HCT116 (cell line): ENCODE measurements around the gene AMPD3. TPM values are rescaled to one million over a fixed set of nuclear protein-coding genes. Genes with fewer than 3 reads are reported as not detected.

Experiments used
- ATAC-seq: fragments of 200-7000 bp; cut with Tn5 transposase; 2 replicates; pipeline ENCODE4 v1.9.1; 2020; ENCODE audit warnings: mild to moderate bottlenecking, moderate library complexity
- BruUV-seq: library from RNA; stranded (reverse); fragments of 400-500 nt; replicated peaks from 2 replicates; lab custom pipeline; 2021; lab: Mats Ljungman, UMichigan
- CTCF ChIA-PET: fragments of 300-600 bp; sonication (Branson Sonifier 250); formaldehyde crosslinking; loops from one replicate; lab custom pipeline; 2021; ENCODE audit warnings: antibody characterized with exemption; lab: Charles Lee
- POLR2A ChIA-PET: fragments of 300-600, 350-600 bp; sonication (Branson Sonifier 250); formaldehyde crosslinking; loops from one replicate; lab custom pipeline; 2021; ENCODE audit warnings: antibody characterized with exemption; lab: Charles Lee
- RAD21 ChIA-PET, 2 experiments: fragments of 300-600 bp; sonication (Branson Sonifier 250); formaldehyde crosslinking; loops; one replicate each; lab custom pipeline; 2023; ENCODE audit warnings: low total read pairs in 2 of 2; ENCODE audit not compliant: uncharacterized antibody in 2 of 2, unreplicated experiment in 2 of 2, low non-redundant PET in 1 of 2; lab: Charles Lee
- DNase-seq: peaks from one replicate; pipeline ENCODE4 v3.0.0-alpha.2; 2010; ENCODE audit warnings: low read depth, low spot score
- H2AFZ ChIP-seq: fragments of 200-600 bp; shearing (Covaris generic), sonication (generic); 2 replicates; pipeline ENCODE4 v1.6.1; 2017; ENCODE audit warnings: low read depth, mixed run types, mixed read lengths, antibody characterized with exemption, low read length; ENCODE audit not compliant: poor library complexity, severe bottlenecking
- H3K27ac ChIP-seq: 2 replicates; pipeline ENCODE4 v1.5.1; 2012; ENCODE audit warnings: low read depth, low read length
- H3K27me3 ChIP-seq: fragments of 200-600 bp; sonication (generic); 2 replicates; pipeline ENCODE4 v1.6.1; 2016; ENCODE audit warnings: mixed run types, low read length, mixed read lengths; ENCODE audit not compliant: insufficient read depth
- H3K36me3 ChIP-seq, 2 experiments: fragments of 200-500 bp in 1 of 2; fragments of 200-600 bp in 1 of 2; sonication (Bioruptor generic) in 1 of 2; sonication (generic) in 1 of 2; 2 replicates each; pipeline versions ENCODE4 v1.5.1 to v1.6.1; 2014 to 2016; ENCODE audit warnings: low read length in 2 of 2, inconsistent platforms in 1 of 2, mixed read lengths in 1 of 2, mixed run types in 1 of 2; ENCODE audit not compliant: insufficient read depth in 2 of 2, control insufficient read depth in 1 of 2
- H3K4me1 ChIP-seq, 2 experiments: fragments of 200-600 bp in 1 of 2; sonication (generic) in 1 of 2; 2 replicates each; pipeline versions ENCODE4 v1.5.1 to v1.6.1; 2012 to 2017; ENCODE audit warnings: low read length in 2 of 2, inconsistent platforms in 1 of 2, mild to moderate bottlenecking in 1 of 2, mixed read lengths in 1 of 2, mixed run types in 1 of 2, moderate library complexity in 1 of 2; ENCODE audit not compliant: insufficient read depth in 2 of 2, control insufficient read depth in 1 of 2
- H3K4me2 ChIP-seq: fragments of 200-600 bp; sonication (generic); 2 replicates; pipeline ENCODE4 v1.6.1; 2017; ENCODE audit warnings: mixed run types, low read length, mixed read lengths
- H3K4me3 ChIP-seq, 2 experiments: fragments of 200-600 bp in 1 of 2; sonication (generic) in 1 of 2; replicated peaks in 1 of 2; 2 replicates each; pipeline ENCODE4 v1.5.1; 2011 to 2016; ENCODE audit warnings: low read length in 2 of 2, control low read depth in 1 of 2, low read depth in 1 of 2, mild to moderate bottlenecking in 1 of 2, mixed read lengths in 1 of 2, mixed run types in 1 of 2
- H3K79me2 ChIP-seq: fragments of 200-600 bp; sonication (generic); 2 replicates; pipeline ENCODE4 v1.6.1; 2017; ENCODE audit warnings: mild to moderate bottlenecking, mixed run types, low read length, moderate library complexity, mixed read lengths; ENCODE audit not compliant: insufficient read depth
- H3K9ac ChIP-seq: fragments of 200-600 bp; sonication (generic); 2 replicates; pipeline ENCODE4 v1.6.1; 2016; ENCODE audit warnings: low read length, mixed read lengths
- H3K9me2 ChIP-seq: fragments of 200-600 bp; sonication (generic), shearing (Covaris generic); 2 replicates; pipeline ENCODE4 v1.6.1; 2017; ENCODE audit warnings: mixed run types, mild to moderate bottlenecking, moderate library complexity; ENCODE audit not compliant: insufficient read depth
- H3K9me3 ChIP-seq, 2 experiments: fragments of 200-500 bp in 1 of 2; fragments of 200-600 bp in 1 of 2; sonication (Bioruptor generic) in 1 of 2; sonication (generic) in 1 of 2; 2 replicates each; pipeline ENCODE4 v1.6.1; 2014 to 2017; ENCODE audit warnings: low read length in 2 of 2, mixed read lengths in 2 of 2, inconsistent platforms in 1 of 2, low read depth in 1 of 2, mild to moderate bottlenecking in 1 of 2, mixed run types in 1 of 2, moderate library complexity in 1 of 2; ENCODE audit not compliant: control insufficient read depth in 1 of 2, insufficient read depth in 1 of 2
- H4K20me1 ChIP-seq: fragments of 200-600 bp; sonication (generic), shearing (Covaris generic); 2 replicates; pipeline ENCODE4 v1.6.1; 2017; ENCODE audit warnings: mixed run types, mild to moderate bottlenecking, moderate library complexity; ENCODE audit not compliant: insufficient read depth
- ATF3 ChIP-seq: IDR thresholded peaks from 2 replicates; pipeline ENCODE4 v1.6.1; 2012
- CBX3 ChIP-seq: IDR thresholded peaks from 2 replicates; pipeline ENCODE4 v1.6.1; 2012; ENCODE audit warnings: low read depth
- CTCF ChIP-seq, 3 experiments: fragments of 200-600 bp in 1 of 3; sonication (generic) in 1 of 3; IDR thresholded peaks in 2 of 3; conservative IDR thresholded peaks in 1 of 3; 2 replicates each; pipeline ENCODE4 v1.5.1; 2012 to 2017; ENCODE audit warnings: low read depth in 2 of 3, low read length in 2 of 3, antibody characterized with exemption in 1 of 3, borderline replicate concordance in 1 of 3, control low read depth in 1 of 3, mild to moderate bottlenecking in 1 of 3, mixed read lengths in 1 of 3, mixed run types in 1 of 3, moderate library complexity in 1 of 3; ENCODE audit not compliant: insufficient read depth in 1 of 3
- EGR1 ChIP-seq: IDR thresholded peaks from 2 replicates; pipeline ENCODE4 v1.6.1; 2012; ENCODE audit warnings: low read depth
- EZH2 ChIP-seq: fragments of 200-600 bp; sonication (generic); IDR thresholded peaks from 2 replicates; pipeline ENCODE4 v1.6.1; 2017; ENCODE audit warnings: antibody characterized with exemption, mixed run types
- EZH2phosphoT487 ChIP-seq: fragments of 200-600 bp; IDR thresholded peaks from 2 replicates; pipeline ENCODE4 v1.6.1; 2018; ENCODE audit warnings: antibody characterized with exemption, borderline replicate concordance
- POLR2A ChIP-seq: IDR thresholded peaks from 2 replicates; pipeline ENCODE4 v1.7.0; 2011; ENCODE audit warnings: borderline replicate concordance; ENCODE audit not compliant: insufficient read depth, insufficient read length; ENCODE audit errors: extremely low read depth
- POLR2AphosphoS5 ChIP-seq: IDR thresholded peaks from 2 replicates; pipeline ENCODE4 v1.6.1; 2011; ENCODE audit warnings: mild to moderate bottlenecking, low read depth, low read length, moderate library complexity
- RAD21 ChIP-seq: IDR thresholded peaks from 2 replicates; pipeline ENCODE4 v1.6.1; 2012; ENCODE audit warnings: low read depth, mild to moderate bottlenecking
- REST ChIP-seq: IDR thresholded peaks from 2 replicates; pipeline ENCODE4 v1.6.1; 2012; ENCODE audit warnings: low read depth
- SIN3A ChIP-seq: IDR thresholded peaks from 2 replicates; pipeline ENCODE4 v1.6.1; 2012; ENCODE audit warnings: low read depth
- SP1 ChIP-seq: IDR thresholded peaks from 2 replicates; pipeline ENCODE4 v1.6.1; 2012; ENCODE audit warnings: low read depth
- YY1 ChIP-seq: IDR thresholded peaks from 2 replicates; pipeline ENCODE4 v1.6.1; 2011; ENCODE audit warnings: low read length, low read depth, moderate library complexity, mild to moderate bottlenecking; ENCODE audit not compliant: insufficient replicate concordance; ENCODE audit errors: extremely low read depth
- ZBTB33 ChIP-seq: IDR thresholded peaks from 2 replicates; pipeline ENCODE4 v1.6.1; 2011; ENCODE audit warnings: mild to moderate bottlenecking, low read length, moderate library complexity; ENCODE audit not compliant: insufficient replicate concordance; ENCODE audit errors: extremely low read depth
- ZFX ChIP-seq: fragments of 450-650 bp; IDR thresholded peaks from 2 replicates; pipeline ENCODE4 v1.6.1; 2017
- ZNF274 ChIP-seq: fragments of 200-500 bp; sonication (Bioruptor generic); IDR thresholded peaks from 2 replicates; pipeline ENCODE4 v1.6.1; 2014; ENCODE audit warnings: mild to moderate bottlenecking, low read depth, low read length, inconsistent platforms
- intact Hi-C: fragments of 100-400 bp; cut with micrococcal nuclease; formaldehyde crosslinking; loops from 2 replicates; pipeline ENCODE4 v1.10.0; 2022
- total RNA-seq: library from RNA; stranded (reverse); gene quantifications from one replicate; pipeline ENCODE4 v1.2.1, GENCODE V29; 2021; ENCODE audit not compliant: unreplicated experiment

AMPD3 gene
- total RNA-seq, 1 experiment from 2014 or later = 25.9 TPM

- TF ChIP-seq ZNF274 = no peak
- TF ChIP-seq CTCF (IDR thresholded peaks at IDR 0.05 in 2 of 3, conservative IDR thresholded peaks at IDR 0.05 in 1 of 3; ENCODE audit: borderline replicate concordance in 1 of 3, insufficient read depth in 1 of 3, low read depth in 2 of 3, low read length in 2 of 3) = no peak
- no peak for TF ChIP-seq EZH2phosphoT487
Measured at GRCh38 chr11:10497371-10498021, 42.4 kb downstream of the AMPD3 start (continued).

GRCh38 chr11:10498022-10498400 lies 42.9 kb downstream of the AMPD3 start:
- no peak overlapping the region for H3K4me3 ChIP-seq
- H3K27ac ChIP-seq = no peak overlapping the region
- CTCF ChIA-PET = no interaction called here
- RAD21 ChIA-PET = no interaction called here
- POLR2A ChIA-PET = no interaction called here
- H3K4me1 ChIP-seq = no peaks in the 10 kb centered on the region
- H3K36me3 ChIP-seq = peaks cover 6 to 67% of the 10 kb centered on the region in 2 experiments
- intact Hi-C loops = no loop called here
- H3K79me2 ChIP-seq = no peaks in the 10 kb centered on the region
- DNase-seq (no peak), ATAC-seq (no peak)
- no peak overlapping the region for H3K4me2 ChIP-seq
- H4K20me1 ChIP-seq = no peaks in the 10 kb centered on the region
- no peaks in the 10 kb centered on the region for H3K27me3 ChIP-seq
- no TSS peak for BruUV-seq
- TF ChIP-seq ATF3 (no peak), YY1 (no peak), ZNF274 (no peak), EZH2phosphoT487 (no peak), POLR2AphosphoS5 (no peak), SIN3A (no peak), EZH2 (no peak), REST (no peak), SP1 (no peak), POLR2A (no peak), RAD21 (no peak), EGR1 (no peak), ZFX (no peak), ZBTB33 (no peak), CBX3 (no peak)
- TF ChIP-seq, all 23 proteins: peak for 0
- Histone ChIP-seq H3K9me3 (no peaks in the 10 kb centered on the region), H3K9me2 (no peaks in the 10 kb centered on the region), H2AFZ (no peak overlapping the region), H3K9ac (no peak overlapping the region)
